Type B pancreatic cell (in vitro differentiated cells): Measurements from ENCODE around the gene CNTNAP2. TPM values are rescaled to one million over a fixed set of nuclear protein-coding genes. Genes with fewer than 3 reads are reported as not detected.
A peak's percentile ranks its signal among the peaks of the same experiment; 100 is the strongest.

Experiments
- DNase-seq: peaks from one replicate; pipeline ENCODE4 v3.0.0; 2021; ENCODE audit warnings: mixed read lengths; ENCODE audit not compliant: unreplicated experiment; ENCODE audit errors: extremely low spot score
- H3K27ac Mint-ChIP-seq: 2 replicates; pipeline ENCODE4 v1.8.0; 2021; ENCODE audit warnings: mild to moderate bottlenecking, mixed read lengths
- H3K27me3 Mint-ChIP-seq: 2 replicates; pipeline ENCODE4 v1.8.0; 2021; ENCODE audit warnings: mixed read lengths
- H3K36me3 Mint-ChIP-seq: 2 replicates; pipeline ENCODE4 v1.8.0; 2021; ENCODE audit warnings: mixed read lengths
- H3K4me1 Mint-ChIP-seq: one replicate; pipeline ENCODE4 v1.8.0; 2021; ENCODE audit warnings: mixed read lengths; ENCODE audit not compliant: unreplicated experiment
- H3K4me3 Mint-ChIP-seq: 2 replicates; pipeline ENCODE4 v1.8.0; 2021; ENCODE audit warnings: mild to moderate bottlenecking, mixed read lengths
- H3K9me3 Mint-ChIP-seq: 2 replicates; pipeline ENCODE4 v1.8.0; 2021; ENCODE audit warnings: mixed read lengths
- total RNA-seq: library from RNA; stranded (reverse); gene quantifications from 2 replicates; pipeline ENCODE4 v1.2.1, GENCODE V29; 2021; ENCODE audit warnings: low replicate concordance
- TF ChIP-seq, protein P1 (sequence below): fragments of 200-600 bp; sonication (generic); conservative IDR thresholded peaks from 2 replicates; pipeline ENCODE4 v1.5.0; 2021; ENCODE audit warnings: antibody characterized with exemption, mild to moderate bottlenecking

The CNTNAP2 gene
- total RNA-seq, 1 donor from 2014 or later = 26.8 TPM

DNA sequence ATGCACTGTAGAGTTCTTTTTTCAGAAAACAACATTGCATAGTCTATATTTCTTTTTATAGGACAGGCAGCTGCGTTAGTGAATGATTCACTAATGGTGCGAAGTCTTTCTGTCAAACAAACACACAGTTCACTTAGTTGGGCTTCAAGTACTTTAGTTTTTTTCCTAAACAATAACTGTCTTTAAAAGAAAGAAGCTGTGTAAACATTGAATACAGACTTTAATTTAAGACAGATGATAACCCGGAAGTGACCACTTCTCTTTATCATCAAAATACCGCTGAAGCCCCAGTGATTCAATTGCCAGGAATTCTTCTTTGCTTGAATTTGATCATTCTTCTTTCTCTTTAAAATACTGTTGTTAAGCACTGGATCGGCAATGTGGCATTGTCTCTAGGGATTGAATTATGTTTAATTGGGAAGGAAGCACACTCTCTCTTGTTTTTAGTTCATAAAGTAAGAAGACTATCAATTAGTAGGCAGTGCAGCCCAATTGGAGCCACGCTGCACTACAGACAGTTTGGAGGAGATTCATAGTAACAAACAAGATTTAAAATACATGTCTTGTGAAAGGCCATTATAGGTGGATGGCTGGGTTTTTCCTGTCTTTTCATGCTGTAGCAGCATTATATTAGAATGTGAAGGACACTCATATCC, 30.4 kb downstream of the CNTNAP2 start:
- peak overlapping the region; percentile 76 for H3K4me3 Mint-ChIP-seq

DNA sequence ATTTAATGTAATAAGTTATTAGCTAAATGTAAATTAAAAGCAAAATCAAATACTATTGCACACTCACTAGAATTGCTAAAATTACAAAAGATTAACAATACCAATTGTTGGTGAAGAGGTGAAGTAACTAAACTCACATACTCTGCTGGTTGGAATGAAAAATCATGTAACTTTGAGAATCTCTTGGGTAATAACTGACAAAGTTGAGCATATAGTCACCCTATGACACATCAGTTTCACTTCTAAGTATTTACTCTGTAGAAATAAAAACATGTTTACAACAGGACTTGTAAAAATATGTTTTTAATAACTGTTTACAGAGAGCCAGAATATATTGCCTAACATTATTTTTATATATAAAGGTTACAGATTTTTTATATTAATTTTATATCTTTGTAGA, 33.6 kb downstream of the CNTNAP2 start:
- Mint-ChIP-seq H3K4me1 (peaks cover 5% of the 10 kb centered on the region), H3K27me3 (no peaks in the 10 kb centered on the region), H3K27ac (no peak overlapping the region), H3K9me3 (no peaks in the 10 kb centered on the region), H3K4me3 (no peak overlapping the region), H3K36me3 (no peaks in the 10 kb centered on the region)
- DNase-seq = no peak
- TF ChIP-seq, protein P1, sequence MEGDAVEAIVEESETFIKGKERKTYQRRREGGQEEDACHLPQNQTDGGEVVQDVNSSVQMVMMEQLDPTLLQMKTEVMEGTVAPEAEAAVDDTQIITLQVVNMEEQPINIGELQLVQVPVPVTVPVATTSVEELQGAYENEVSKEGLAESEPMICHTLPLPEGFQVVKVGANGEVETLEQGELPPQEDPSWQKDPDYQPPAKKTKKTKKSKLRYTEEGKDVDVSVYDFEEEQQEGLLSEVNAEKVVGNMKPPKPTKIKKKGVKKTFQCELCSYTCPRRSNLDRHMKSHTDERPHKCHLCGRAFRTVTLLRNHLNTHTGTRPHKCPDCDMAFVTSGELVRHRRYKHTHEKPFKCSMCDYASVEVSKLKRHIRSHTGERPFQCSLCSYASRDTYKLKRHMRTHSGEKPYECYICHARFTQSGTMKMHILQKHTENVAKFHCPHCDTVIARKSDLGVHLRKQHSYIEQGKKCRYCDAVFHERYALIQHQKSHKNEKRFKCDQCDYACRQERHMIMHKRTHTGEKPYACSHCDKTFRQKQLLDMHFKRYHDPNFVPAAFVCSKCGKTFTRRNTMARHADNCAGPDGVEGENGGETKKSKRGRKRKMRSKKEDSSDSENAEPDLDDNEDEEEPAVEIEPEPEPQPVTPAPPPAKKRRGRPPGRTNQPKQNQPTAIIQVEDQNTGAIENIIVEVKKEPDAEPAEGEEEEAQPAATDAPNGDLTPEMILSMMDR = no peak

More for the DNA sequence above, 30.4 kb downstream of the CNTNAP2 start:
- Mint-ChIP-seq H3K27ac (no peak overlapping the region), H3K9me3 (no peaks in the 10 kb centered on the region), H3K27me3 (no peaks in the 10 kb centered on the region), H3K36me3 (no peaks in the 10 kb centered on the region), H3K4me1 (peaks cover 5% of the 10 kb centered on the region)
- no peak for DNase-seq
- TF ChIP-seq, protein P1 = no peak

DNA sequence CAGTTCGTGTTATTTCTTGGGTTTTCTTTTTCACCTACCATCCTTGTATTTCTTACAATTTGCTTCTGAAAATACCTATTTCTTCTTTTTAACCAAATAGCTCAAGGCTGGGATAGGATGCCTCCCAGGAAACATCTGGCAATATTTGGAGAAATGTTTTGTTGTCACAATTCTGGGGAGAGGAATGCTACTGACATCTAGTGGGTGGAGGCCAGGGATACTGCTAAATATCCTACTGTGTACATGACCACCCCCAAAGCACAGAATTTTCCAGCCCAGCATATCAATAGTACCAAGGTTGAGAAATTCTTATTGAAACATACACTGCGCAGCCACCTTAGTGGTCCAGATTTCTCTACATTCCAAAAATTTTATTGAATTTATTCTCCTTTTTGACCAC, 55.5 kb downstream of the CNTNAP2 start:
- H3K4me1 Mint-ChIP-seq = no peaks in the 10 kb centered on the region
- no peak overlapping the region for H3K4me3 Mint-ChIP-seq
- no peaks in the 10 kb centered on the region for H3K9me3 Mint-ChIP-seq
- DNase-seq = no peak
- no peak overlapping the region for H3K27ac Mint-ChIP-seq
- TF ChIP-seq, protein P1 = no peak
- no peaks in the 10 kb centered on the region for H3K36me3 Mint-ChIP-seq
- no peaks in the 10 kb centered on the region for H3K27me3 Mint-ChIP-seq

DNA sequence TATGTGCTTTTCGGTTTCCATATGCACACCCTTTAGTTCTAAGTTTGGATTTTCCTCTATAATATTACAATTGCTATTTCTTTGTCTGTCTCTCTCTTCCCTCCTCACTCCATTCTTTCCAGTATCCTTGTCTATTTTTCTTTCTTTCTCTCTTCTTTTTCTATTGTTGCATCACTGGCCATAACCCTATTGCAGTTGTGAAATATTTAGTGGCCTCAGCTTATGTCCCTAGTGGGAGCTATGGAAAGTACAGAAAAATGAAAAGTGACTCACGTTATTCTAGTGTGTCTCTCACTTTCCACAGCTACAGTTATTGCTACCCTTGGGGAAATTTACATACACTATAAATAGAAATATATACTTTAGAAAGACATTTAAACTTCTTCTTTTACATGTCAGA, 59.1 kb downstream of the CNTNAP2 start:
- no peak for DNase-seq
- Mint-ChIP-seq H3K27me3 (no peaks in the 10 kb centered on the region), H3K9me3 (no peaks in the 10 kb centered on the region), H3K27ac (no peak overlapping the region), H3K4me1 (no peaks in the 10 kb centered on the region), H3K36me3 (no peaks in the 10 kb centered on the region), H3K4me3 (no peak overlapping the region)
- TF ChIP-seq, protein P1 = peak; percentile 54

DNA sequence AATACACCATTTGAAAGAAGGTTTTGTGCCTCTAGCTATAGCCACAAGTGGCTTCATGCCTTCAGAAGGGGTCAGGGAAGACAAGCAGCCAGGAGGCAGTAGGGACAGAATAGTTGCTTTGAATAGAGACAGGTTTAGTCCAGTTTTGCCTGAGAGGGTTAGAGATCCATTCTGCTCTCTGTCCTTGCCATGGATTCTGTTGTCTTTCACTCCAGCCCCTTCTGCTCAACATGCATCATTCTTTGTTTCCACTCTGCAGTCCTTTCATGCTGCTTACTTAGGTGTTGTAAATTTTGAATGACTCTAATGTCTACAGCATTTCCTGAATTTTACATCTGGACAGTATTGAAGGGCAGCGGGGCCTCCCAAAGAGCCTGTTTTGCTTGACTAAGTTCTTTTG, 60.3 kb downstream of the CNTNAP2 start:
- Mint-ChIP-seq H3K27me3 (no peaks in the 10 kb centered on the region), H3K4me1 (no peaks in the 10 kb centered on the region), H3K9me3 (no peaks in the 10 kb centered on the region), H3K36me3 (no peaks in the 10 kb centered on the region), H3K27ac (no peak overlapping the region), H3K4me3 (no peak overlapping the region)
- DNase-seq = no peak
- TF ChIP-seq, protein P1 = no peak
